Activated naive CD4-positive, alpha-beta T cell treated with Interleukin-2 at 50 U/mL for 16 hours (primary cell): Measurements from ENCODE around the gene PUM2.
A peak's percentile ranks its signal among the peaks of the same experiment; 100 is the strongest.

Experiments
- DNase-seq: peaks from one replicate; pipeline ENCODE4 v3.0.0-alpha.2; 2020

The PUM2 gene

GRCh38 chr2:20334605-20335203, 15.9 kb downstream of the PUM2 start:
- no peak for DNase-seq

GRCh38 chr2:20333738-20334137, 16.9 kb downstream of the PUM2 start:
- no peak for DNase-seq

- DNase-seq, result no peak
Observed at GRCh38 chr2:20330192-20330591, 20.5 kb downstream of the PUM2 start.

- no peak for DNase-seq
Observed at GRCh38 chr2:20327370-20327769, 23.3 kb downstream of the PUM2 start.

GRCh38 chr2:20326163-20326780, 24.4 kb downstream of the PUM2 start:
- DNase-seq, result peak; percentile 55

DNA sequence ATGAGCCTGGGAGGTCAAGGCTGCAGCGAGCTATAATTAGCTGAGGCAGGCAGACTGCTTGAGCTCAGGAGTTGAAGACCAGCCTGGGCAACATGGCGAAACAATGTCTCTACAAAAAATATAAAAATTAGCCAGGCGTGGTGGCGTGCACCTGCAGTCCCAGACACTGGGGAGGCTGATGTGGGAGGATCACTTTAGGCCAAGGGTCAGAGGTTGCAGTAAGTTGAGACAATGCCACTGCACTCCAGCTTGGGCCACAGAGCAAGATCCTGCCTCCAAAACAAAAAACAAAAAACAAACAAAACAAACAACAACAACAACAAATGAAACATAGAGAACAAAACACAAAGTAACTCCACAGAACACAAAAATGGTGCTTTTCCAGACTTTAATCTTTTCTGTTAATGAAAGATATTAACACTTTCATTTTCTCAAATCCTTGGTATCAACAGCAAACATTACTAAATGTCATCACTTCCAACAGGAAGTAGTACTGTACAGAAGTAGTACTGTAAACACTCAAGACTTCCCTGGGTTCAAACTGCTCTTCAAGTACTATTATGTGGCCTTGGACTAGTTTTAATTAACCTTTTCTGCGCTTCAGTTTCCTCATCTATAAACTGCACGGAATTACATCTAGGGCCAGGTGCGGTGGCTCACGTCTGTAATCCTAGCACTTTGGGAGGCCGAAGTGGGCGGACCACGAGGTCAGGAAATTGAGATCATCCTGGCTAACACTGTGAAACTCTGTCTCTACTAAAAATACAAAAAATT, 27.9 kb downstream of the PUM2 start:
- no peak for DNase-seq

GRCh38 chr2:20317690-20318089, 33.0 kb downstream of the PUM2 start:
- DNase-seq, result no peak

DNA sequence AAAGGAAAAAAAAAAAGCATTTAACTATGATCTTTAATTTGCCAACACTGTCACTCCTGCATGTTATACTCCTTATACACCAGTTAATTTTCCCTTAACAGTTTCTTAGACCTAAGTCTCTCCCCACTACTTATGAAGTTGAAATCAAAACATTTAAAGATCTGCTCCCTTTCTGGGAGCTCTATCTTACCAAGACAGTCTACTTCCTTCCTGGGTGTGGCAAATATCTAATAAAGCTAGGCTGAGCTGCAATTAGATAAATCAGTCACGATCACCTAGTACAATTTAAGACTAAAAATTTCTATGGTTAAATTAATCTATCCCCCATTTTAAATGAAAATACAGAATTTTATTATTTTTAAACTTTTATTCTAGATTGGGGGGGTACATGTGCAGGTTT, 33.4 kb downstream of the PUM2 start:
- no peak for DNase-seq

DNA sequence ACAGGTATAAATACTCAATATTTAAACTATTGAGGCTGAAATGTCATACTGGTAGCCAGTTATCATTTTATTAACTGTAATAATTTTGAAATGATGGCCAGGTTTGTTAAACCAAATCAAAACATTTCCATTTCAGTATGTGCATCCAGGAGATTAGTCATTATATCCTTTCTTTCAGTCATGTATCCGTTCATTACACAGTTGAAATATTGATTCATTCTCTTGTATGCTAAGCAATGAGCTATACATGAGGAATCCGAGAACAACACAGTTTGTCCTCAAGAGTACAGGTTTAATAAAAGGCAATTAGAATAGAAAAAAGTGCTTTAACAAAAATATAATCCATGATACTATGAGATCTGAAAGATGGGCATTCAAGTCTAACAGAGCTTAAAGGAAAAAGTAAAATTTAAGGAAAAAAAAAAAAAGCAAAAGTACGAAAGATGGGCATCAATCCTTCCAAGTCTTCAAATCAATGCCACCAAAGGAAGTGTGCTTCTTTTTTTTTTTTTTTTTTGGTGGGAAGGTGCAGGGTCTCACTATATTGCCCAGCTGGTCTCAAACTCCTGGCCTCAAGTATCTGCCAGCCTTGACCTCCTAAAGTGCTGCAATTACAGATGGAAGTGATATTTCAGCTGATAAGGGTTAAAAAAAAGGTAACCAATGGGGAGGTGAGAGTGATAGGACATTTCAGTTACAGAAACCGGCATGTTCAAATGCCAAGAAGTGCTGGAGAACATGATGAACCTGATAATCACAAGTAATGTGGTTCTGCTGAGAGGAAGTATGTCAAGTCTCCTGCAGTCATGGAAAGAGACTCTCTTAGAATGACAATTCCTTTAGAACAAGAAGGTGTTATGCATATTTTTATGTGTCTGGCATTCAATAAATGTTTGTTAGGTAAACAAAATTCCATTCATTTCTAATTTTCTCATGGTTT, 35.8 kb downstream of the PUM2 start:
- DNase-seq, result no peak

DNA sequence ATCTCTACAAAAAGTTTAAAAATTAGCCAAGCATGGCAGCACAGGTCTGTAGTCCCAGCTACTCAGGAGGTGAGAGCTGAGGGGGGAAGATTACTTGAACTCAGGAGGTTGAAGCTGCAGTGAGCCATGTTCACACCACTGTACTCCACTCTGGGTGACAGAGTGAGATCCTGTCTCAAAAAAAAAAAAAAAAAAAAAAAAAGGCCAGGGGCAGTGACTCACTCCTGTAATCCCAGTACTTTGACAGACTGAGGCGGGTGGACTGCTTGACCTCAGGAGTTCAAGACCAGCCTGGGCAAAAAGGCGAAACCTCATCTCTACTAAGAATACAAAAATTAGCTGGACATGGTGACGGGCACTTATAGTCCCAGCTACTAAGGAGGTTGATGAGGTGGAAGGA, 37.0 kb downstream of the PUM2 start:
- no peak for DNase-seq

DNA sequence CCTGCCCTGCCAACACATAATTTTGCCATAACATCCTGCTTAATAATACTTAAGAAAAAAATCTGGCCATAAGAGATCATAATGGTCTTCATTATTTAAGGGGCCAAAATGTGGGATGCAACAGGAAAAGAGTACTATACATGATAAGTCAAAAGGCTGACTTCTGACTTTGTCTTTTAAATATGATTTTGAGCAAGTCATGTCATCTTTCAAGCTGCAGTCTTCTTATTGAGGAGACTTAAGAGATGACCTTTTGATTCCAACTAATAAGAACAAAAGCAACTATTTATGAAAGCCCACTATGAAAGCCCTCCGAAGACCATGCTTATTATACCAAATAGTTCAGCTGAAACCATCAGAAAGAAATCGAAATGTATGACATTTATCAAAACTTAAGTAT, 41.6 kb downstream of the PUM2 start:
- DNase-seq, result no peak

DNA sequence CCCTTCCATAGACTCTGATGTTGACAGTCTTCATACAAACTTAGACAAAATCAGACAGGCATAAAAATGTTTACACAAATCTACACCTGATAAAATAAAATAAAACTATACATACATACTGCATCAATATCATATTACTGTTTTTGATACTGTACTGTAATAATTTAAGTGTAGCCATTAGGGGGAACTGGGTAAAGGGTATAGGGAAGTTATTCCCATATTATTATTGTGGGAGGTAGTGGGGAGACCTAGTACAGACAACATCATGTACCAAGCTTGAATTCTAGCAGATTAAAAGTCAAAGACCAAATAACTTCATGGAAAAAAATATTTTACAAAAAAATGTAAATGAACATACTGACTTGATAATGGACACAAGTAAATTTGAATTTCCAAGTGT, 43.3 kb downstream of the PUM2 start:
- no peak for DNase-seq

- DNase-seq, result no peak
Observed at GRCh38 chr2:20304411-20304810, 46.2 kb downstream of the PUM2 start.

- DNase-seq, result no peak
Observed at GRCh38 chr2:20303966-20304365, 46.7 kb downstream of the PUM2 start.

DNA sequence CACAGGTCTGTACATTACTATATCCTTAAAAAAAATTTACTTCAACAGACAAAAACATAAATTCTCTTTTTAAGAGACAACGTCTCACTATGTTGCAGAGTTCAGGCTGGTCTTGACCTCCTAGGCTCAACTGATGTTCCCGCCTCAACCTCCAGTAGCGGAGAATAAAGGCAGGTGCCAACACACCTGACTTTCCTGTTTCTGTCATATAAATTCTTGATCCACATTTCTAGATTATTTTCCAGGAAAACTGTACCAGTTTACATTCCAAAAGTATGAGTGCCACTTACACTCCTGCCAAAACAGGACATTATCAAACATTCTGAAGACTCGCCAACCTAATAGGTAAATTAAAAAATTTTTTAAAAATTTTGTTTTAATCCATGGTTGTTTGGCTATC, 48.6 kb downstream of the PUM2 start:
- DNase-seq, result no peak

DNA sequence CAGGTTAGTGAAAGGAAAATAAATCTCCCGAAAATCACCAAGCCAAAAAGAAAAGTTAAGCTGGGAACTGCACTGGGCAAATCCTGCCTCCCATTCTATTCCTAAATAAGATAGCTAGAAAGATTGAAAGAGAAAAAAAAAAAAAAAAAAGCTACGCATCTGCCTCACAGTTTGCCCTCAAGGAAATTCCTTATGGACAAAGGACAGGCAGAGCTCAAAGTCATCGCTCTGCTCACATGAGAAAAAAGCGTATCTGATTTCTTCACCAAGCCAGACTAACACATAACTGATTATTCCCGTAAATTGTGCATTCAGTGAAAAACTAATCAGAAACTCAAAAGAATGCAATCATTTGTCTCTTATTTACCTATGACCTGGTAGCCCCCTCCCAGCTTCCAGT, 50.0 kb downstream of the PUM2 start:
- no peak for DNase-seq

DNA sequence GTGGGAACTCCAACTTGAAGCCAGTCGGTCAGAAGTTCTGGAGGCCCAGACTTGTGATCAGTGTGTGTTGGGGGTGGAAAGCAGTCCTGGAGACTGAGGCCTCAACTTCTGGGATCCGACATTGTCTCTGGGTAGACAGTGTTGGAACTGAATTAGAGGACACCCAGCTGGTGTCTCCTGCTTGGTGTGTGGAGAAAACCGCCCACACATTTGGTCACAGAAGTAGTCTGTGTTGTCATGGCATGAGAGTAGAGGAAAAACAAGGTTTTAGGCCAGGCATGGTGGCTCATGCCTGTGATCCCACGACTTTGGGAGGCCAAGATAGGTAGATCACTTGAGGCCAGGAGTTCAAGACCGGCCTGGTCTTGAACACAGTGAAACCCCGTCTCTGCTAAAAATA, 51.5 kb downstream of the PUM2 start:
- DNase-seq, result no peak

DNA sequence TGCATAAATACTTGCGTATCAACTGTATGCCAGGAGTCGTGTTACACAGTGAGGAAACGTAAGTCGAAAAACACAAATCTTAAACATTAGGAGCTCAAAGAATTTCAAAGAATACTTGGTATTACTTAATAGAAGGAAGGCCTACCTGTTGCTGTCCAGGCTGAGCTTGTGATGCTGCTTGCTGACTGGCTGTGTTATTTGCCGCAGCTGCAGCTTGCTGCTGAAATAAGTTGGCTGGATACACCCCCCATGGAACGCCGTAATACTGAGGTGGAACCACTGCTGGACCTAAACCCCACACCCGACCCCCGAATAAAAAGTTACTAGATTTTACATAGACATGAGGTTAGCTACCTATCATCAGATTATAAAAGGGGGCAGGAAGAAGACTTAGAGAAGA, 56.4 kb downstream of the PUM2 start:
- no peak for DNase-seq

- no peak for DNase-seq
Observed at GRCh38 chr2:20292984-20293383, 57.7 kb downstream of the PUM2 start.

DNA sequence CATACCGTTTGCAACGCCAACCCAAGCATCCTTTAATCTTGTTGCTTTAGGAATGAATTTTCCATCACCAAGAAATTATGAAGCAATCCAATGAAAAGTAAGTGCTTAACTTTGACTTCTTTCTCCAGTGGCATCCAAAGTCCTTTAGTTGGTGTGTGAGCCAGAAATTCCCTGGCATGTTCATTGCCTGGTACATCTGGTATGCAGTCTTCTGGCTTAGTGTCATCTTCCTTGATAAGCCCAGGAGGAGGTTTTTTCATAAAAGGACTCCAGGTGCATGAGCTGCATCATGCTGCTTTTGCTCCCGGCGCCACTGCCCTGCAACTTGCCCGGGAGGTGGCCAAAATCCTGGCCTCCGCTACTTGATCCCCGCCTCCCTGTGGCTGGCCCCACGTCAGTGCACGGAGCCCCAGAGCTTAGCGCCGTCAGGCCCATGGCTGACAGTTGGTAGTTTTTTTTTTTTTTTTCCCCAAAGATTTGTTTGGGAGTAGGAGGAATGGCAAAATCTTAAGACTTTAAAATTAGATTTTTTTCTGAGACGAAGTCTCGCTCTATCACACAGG, 58.7 kb downstream of the PUM2 start:
- no peak for DNase-seq

GRCh38 chr2:20291106-20291564, 59.5 kb downstream of the PUM2 start:
- no peak for DNase-seq

DNA sequence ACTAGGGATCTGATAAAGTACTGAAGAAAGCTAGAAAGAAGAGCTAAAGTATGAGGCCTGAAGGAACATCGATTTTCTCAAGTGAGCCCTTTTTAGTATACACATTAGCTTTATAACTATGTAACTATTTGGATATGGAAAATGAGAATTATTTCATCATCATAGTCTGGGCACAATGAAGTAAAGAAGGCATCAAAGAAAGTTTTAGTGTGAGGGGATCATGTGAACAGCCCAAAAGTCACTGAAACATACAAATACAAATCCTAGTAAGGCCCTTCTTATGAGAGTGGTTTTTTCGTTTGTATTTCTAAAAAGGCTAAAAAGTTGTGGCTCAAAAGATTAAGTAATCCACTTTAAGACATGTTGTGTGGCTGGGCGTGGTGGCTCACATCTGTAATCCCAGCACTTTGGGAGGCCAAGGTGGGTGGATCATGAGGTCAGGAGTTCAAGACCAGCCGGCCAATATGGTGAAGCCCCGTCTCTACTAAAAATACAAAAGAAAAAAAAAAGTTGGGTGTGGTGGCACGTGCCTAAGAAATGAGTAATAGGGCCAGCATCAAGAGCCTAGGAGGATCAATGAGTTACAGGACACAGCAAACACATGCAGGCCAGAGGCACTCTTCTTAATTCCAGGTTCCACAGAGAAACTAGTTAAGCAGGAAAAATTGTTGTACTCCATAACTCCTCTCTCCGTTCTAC, 61.9 kb downstream of the PUM2 start:
- no peak for DNase-seq
